Activated T-cell treated with anti-CD3 and anti-CD28 coated beads for 48 hours (primary cell): ENCODE results near the gene TBCD.

Experiments
- DNase-seq: peaks from one replicate; pipeline ENCODE4 v3.0.0-alpha.2; 2020; ENCODE audit warnings: low read depth

Gene TBCD

DNA sequence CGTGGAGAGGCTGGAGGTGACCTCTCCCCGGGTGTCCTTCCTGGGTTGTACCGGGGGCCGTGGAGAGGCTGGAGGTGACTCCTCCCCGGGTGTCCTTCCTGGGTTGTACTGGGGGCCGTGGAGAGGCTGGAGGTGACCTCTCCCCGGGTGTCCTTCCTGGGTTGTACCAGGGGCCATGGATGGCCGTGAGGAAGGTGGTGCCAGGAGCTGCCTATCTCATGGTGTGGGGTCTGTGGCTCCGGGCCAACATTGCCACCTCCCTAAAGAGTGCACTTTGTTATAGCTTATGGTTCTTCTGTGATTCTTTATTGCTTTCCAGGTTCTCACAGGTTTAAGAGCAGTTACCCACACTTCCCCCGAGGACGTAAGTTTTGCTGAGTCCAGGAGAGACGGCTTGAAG, 174.2 kb downstream of the TBCD start:
- no peak for DNase-seq

DNA sequence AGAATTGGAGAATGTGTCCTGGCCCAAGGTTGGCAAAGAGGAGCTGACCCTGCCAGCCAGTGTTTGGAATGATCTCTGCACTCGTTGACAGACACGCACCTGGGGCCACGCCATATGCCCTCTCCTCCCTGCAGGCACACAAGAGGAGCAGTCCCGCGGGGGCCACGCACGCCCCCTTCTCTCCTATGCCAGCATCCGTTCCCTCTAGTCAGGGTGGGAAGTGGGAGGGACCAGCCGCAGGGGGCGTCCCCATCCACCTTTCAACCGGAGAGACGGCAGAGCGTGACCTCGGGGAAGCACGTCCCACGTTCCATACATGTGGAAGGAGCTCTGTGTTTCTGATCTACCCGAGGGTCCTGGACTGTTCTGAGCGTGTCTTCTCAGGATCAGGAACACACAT, 174.9 kb downstream of the TBCD start:
- DNase-seq, result no peak

DNA sequence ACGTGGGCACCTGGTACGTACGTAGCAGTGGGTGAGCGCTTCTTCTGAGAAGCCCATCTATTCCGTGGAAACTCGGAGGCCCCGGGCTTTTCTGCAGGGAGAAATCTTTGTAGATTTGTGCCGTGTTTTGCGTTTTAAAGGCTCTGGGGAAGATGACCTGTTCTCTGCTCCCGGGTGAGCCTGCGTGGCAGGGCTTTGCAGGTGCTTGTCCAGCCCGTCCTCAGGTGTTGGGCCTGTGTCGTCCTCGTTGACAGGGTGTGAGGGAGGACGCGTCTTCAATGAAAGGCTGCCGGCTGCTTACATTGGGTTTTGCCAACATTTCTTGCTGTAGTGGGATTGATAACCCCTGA, 175.4 kb downstream of the TBCD start:
- no peak for DNase-seq

DNA sequence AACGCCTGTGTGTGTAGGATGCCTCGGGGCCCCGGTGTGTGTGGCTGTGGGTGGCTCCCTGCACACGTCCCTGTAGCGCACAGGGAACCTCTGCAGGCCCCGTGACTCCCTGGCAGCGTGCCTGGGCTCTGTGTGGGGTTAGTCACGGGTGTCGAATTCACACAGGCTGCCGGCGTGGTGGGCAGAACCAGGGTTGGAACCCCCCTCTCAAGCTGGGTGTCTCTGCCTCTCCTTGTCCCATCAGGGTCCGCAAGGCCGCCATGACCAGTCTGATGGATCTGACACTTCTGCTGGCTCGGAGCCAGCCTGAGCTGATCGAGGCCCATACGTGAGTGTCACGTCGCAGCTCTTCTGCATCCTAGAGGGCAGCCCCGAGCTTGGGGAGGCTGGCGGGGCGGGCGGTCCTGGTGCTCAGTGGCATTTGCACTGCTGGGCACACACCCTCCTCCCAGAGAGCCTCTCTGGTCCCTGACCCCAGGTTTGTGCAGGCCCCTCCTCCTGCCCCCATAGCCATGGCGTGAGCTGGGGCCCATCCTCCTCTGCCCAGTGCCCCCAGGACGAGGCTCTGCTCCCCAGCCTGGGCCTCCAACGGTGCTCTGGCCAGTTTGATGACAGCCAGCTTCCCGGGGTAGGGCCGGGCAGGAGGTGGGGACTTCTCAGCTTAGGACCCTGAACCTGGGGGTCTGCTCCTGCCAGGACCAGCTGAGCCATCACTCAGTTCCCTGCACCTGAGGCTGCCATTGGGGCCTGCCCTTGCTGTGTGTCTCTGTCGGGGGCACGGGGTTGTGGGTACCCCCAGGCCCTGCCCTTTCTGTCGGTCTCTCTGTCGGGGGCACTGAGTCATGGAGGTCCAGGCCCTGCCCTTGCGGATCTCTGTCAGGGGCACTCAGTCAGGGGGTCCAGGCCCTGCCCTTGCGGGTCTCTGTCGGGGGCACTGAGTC, 176.1 kb downstream of the TBCD start:
- no peak for DNase-seq

DNA sequence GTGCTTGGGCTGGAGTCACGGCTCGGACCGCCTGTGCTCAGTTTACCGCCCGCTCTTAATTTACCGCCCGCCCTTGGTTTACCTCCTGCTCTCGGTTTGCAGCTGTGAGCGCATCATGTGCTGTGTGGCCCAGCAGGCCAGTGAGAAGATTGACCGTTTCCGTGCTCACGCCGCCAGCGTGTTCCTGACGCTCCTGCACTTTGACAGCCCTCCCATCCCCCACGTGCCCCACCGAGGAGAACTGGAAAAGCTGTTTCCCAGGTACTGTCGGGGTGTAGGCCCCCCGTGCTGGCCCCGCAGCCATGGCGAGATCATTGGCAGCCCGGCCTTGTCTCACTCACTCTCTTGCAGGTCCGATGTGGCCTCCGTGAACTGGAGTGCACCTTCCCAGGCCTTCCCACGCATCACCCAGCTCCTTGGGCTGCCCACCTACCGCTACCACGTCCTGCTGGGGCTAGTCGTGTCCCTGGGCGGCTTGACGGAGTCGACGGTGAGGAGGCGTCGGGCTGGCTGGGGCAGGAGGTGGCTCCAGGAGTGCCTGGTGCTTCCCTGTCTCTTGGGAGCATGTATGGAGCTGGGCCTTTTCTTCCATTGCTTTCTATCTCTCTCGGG, 177.3 kb downstream of the TBCD start:
- DNase-seq, result no peak

DNA sequence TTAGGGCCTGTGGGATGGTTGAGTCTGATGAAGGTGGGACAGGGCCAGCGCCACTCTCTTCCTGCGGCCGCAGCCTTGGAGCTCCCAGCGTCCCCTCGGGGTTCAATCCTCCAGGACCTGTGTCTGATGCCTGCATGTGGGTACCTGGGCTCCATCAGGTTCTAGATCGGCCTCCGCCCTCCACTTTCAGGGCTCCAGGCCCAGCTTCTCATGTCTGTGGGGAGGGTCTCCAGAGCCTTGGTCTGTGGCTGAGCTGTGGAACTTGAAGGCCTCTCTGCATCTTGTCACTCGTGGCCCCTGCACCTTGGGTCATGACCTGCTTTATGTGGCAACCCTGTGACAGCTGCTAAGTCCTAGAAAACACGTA, 177.8 kb downstream of the TBCD start:
- no peak for DNase-seq

DNA sequence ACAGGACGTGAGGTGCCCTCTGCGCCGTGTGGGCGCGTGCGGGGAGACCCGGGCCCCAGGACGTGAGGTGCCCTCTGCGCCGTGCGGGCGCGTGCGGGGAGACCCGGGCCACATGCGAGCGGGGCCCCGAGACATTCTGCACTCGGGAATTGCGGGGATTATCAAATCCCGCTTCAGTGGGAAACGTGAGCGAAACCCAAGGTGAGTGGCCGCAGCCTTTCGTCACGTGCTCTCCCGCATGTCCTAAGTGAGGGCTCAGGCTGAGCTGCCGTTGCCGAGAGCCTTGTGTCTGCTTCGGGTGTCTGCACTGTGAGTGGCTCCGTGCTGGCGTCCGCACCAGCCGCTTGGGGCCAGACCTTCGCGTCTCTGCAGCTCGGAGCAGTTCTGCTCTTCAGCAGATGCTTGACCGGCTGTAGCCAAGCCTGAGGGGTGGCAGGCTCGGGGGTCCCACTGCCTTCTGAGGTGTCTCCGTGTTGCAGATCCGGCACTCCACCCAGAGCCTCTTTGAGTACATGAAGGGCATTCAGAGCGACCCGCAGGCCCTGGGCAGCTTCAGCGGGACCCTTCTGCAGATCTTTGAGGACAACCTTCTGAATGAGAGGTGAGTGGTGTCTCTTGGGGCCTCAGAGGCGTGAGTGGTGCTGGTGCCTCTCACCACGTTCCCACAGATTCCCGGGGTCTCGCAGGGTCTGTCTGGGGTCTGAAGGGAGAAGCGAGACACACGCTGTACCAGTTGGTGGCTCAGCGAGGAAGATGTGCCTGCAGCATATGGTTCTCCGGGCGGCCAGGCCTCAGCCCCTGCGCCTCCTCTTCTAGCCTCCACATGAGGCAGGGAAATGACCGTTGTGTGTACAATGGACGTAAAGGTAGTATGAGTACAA, 178.4 kb downstream of the TBCD start:
- DNase-seq, result no peak

DNA sequence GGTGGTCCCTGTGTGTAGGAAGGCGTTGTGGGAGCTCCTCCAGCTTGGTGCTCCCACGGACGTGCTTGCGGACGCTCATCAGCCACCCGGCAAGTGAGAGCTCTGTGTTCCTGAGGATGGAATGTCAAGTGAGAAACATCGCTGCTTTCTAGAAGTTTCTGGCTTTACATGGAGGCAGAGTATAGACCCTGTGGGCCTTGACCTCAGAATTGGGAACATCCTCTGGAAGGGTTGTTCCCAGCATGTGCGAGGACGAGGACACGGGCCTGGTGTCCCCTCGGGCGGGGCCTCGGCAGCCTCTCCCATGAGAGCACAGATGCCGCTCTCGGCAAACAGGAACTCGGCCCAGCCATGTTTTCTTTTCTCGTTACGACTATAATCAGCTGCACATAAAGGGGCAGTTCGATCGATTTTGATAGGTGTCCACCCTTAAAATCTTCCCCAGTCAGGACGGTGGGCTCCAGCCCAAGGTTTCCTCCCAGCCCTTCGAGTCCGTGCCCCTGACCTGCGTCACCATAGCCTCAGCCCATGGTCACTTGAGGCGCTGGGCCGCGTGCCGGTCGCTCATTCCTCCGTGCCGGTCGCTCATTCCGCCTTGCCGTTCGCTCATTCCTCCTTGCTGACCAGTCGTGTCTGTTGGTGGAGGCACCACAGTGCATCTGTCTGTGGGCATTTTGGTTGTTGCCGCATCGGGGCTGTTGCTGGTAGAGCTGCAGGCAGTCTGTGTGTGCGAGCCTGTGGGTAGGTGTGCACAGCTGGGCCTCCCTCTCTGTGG, 179.2 kb downstream of the TBCD start:
- DNase-seq, result no peak

DNA sequence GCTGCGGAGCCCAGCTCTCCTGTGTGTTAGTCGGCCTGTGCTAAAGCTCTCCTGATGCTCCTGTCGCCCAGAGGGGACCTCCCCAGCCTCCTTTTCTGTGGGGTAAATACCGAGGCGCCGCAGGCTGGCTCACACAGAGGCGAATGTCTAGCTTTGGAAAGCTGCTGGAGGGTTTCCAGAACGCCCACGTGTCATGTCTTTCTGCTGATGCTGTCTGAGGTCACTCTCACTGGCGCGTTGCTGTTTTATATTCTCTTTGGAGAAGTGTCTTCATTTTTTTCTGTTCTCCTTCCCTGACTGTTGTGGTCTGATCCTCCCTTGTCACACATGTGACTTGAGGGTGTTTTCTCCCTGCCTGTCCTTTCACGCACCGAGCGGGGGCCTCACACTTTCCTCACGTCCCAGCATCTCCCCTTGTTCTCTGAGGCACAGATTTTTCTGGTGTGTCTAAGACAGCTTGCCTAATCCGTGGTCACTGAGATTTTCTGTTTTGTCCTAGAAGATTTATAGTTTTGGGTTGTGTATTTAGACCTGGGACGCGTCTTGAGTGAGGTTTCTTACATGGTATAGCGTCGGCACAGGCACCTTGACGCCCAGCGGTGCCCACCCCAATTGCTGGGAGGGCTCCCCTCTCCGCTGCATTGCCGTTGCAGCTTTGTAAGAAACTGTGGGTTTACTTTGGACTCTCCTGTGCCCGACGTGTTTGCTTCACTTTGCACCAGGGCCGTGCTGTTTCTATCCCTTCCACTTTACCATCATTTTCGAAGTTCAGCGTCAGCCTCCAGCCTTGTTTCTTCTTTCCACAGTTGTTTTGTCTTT, 180.0 kb downstream of the TBCD start:
- DNase-seq, result no peak

DNA sequence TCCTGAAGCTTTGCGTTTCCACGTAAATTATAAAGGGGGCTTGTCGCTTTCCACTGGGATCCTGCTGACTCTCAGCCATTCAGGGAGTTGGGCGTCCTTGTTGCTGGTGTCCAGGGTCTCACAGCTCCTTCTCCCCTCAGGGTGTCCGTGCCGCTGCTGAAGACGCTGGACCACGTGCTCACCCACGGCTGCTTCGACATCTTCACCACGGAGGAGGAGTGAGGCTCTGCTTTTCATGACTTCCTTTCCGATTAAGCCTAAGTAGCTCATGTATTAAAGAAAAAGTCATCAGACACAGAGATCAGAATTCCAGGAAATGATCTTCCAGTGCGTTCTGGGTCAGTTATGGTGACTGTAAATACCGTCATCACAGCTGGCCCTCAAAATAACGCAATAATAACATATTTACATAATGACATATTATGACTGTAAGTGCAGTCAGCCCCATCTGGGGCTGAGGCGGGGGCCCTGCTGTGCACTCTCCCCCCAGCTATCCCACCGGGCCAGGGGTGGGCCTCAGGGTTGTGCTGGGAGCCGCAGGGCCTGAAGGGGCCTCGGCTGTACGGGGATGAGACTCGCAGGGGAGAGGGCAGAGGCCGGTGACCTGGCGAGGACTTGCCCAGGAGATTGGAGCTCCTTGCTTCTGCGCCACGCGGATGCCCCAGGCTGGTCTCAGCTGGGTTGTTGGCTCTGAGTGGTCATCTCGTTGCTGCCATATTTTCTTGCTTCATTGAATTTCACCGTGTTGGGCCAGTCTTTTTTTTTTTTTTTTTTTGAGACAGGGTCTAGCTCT, 180.8 kb downstream of the TBCD start:
- DNase-seq, result no peak

DNA sequence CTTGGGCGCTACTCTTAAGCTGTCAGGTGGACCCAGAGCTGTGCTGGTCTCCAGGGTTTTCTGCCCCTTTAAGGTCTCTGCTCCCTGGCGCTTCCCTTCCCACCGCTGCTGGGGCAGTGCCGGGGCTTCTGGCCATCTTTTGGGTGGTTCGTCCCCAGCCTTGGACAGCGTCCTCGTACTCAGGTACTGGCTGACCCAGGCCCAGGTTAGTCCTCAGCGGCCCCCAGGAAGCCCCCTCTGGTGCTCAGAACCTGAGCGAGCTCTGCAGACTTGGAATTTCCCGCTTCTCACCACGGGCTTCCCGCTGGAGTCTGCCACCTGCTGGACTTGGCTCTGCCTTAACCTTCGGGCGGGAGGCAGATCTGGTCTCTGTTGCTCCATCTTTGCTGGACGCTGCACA, 182.0 kb downstream of the TBCD start:
- no peak for DNase-seq

DNA sequence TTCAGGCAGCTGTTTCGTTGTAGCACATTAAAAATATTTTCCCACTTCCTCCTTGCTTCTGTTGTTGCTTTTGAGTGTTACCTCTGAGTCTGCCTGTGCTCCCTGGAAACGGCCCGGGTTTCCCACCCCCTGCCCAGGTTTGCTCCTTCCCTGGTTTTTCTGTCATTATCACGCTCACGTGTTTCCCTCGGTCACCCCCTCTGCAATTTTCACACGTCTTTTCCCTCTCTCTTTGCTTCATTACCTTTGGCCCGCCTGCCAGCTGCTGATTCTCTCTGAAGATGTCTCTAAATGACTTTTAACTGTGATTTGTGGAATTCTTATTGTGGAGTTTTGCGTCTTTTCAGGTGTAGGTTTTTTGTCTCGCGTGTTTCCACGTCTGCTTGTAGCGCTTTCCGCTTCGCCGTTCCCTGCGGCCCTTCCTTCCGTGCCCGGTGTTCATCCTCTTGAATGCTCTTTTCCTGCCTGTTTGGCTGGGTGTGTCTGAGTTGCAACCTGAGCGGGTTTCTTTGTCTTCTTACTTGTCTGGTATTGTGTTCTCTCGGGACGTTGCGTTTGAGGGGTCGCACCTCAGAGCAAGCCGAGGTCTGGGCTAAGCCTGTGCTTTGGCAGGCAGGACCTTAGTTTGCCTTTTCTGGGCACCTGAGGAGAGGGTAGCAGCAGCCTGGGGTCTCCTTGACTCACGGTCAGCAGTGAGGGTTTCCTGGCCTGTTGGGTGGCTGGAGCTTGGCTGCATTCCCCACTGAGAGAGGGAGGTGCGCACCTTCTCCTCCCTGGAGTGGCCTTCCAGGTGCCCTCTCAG, 184.3 kb downstream of the TBCD start:
- DNase-seq, result no peak

DNA sequence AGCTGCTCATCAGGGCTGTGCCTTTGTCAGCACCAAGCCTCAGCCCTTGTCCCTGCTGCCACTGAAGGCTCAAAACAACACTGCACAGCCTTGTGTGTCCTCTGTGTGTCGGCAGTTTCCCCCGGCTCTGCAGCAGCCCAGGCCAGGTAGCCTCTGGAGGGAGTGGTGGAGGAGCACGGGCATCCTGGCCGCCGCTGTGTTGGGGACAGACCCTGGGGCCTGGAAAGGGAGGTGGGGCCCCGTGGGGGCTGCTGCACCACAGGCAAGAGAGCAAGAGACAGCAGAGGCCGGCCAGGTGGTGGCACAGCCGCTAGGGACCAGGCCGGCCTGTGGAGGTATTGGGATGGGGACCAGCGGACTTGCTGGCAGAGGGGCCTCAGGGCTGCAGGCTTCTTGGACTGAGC, 184.9 kb downstream of the TBCD start:
- no peak for DNase-seq

DNA sequence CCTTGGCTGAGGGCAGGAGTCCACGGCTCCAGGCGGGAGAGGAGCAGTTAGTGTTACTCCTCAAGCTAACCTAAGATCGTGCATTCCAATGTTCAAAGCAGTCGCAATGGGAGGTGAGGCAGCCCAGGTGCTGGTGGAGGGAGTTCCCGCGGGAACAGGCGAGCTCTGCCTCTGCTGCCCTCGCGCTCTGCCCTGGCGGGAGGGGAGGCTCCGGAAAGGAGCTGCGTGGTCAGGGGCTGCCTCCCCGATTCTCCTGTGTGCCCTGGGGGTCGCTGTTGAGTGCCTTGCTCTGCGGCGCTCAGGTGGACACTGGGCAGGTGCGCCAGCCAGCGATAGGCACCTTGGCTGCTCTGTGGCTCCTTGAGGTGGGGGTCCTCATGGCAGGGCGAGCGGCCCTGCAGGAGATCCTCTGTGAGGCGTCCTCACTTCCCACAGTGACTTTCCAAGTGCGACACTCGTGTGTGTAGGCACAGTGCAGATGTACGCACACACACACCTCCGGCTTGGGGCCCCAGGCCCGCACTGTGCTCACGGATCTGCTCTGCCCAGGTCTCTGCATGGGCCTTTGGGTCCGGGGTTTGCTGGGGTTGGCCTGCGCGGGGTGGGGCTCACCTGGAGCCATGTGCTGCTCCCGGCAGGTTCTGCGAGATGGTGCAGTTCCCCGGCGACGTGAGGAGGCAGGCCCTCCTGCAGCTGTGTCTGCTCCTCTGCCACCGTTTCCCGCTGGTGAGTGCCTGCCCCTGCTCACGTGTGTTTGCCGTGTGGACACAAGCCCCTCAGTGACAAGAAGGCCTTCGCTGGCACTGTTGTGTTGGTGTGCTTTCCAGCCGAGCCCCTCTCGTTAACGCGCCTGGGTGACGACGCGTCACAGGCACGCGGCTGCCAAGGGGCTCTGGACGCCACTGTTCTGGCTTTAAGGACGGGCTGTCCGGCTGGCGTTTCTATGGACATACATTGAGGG, 185.8 kb downstream of the TBCD start:
- no peak for DNase-seq

DNA sequence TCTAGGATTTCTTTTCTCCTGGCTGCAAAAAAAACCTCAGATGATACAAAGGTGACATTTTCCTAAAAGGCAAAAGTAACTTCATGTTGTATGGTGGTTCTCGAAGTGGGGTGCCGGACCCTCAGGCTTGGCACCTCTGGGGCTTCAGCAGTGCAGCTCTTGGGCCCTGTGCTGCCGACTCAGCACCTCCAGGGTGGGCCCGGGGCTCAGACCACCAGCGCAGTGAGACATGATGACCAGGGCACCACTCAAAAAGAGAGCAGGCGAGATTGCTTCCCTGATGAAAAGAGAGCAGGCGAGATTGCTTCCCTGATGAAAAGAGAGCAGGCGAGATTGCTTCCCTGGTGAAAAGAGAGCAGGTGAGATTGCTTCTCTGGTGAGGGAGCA, 186.6 kb downstream of the TBCD start:
- DNase-seq, result no peak

DNA sequence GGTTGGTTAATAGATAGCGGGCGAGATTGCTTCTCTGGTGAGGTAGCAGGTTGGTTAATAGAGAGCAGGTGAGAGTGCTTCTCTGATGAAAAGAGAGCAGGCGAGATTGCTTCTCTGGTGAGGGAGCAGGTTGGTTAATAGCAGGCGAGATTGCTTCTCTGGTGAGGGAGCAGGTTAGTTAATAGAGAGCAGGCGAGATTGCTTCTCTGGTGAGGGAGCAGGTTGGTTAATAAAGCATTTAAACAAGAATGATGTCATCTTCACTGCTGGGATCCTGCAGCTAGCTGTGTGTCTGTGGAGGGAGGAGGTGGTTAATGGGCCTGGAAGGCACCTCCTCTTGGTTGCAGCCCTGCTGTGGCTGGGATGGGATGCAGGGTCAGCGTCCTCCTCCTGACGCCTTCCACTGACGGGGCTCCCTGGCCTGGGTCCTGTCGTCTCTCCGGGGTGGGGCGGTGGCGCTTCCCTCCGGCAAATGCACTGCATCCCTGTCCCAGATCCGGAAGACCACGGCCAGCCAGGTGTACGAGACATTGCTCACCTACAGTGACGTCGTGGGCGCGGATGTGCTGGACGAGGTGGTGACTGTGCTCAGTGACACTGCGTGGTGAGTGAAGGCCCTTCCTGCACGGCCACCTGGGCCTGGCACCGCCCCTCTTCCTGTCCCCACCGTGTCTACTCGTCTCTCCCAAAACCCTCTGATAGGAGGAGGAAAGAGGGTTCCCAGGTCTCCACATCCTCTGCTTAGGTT, 187.2 kb downstream of the TBCD start:
- no peak for DNase-seq

DNA sequence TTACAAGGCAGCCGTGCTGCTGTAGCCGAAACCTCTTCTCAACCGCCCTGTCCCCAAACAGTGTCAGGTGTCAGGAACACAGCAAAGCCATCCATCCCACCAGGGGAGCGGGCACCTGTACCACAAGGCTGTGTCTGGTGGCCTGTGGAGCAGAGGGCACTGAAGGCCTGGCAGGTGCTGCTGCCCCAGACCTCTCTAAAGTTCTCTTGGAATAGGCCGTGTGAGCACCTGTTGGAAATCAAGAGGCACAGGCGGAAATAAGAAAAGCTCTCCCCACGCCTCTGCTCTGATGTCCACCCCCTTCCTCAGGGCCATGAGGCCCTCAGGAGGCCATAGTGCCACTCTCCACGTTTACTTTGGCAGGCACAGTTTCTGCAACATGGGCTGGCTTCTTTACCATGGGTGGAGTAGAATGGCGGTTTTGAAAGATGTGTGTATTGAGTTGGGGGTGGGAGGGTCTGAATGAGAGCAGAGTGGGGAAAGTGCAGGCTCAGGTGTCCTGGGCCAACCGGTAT, 187.8 kb downstream of the TBCD start:
- no peak for DNase-seq
